Daoy (cell line): ENCODE data around the gene COA4. TPM values are rescaled to one million over a fixed set of nuclear protein-coding genes. Genes with fewer than 3 reads are reported as not detected.
A peak's percentile ranks its signal among the peaks of the same experiment; 100 is the strongest.
"Not testable (repeated sequence)": the region's sequence is repeated elsewhere in the genome, so short reads cannot be mapped to it uniquely, and the experiment has no call there.

Source experiments
- DNase-seq: peaks from one replicate; pipeline ENCODE4 v3.0.0-alpha.2; 2015; ENCODE audit warnings: low read depth
- total RNA-seq: library from RNA; depleted of rRNA; stranded (reverse); fragments of >200 nt; shearing (Covaris generic); gene quantifications from 2 replicates; pipeline ENCODE4 v1.2.3, GENCODE V29; 2014; rRNA removed

Gene COA4
- 102 and 109 TPM in 2 replicates for total RNA-seq

DNA sequence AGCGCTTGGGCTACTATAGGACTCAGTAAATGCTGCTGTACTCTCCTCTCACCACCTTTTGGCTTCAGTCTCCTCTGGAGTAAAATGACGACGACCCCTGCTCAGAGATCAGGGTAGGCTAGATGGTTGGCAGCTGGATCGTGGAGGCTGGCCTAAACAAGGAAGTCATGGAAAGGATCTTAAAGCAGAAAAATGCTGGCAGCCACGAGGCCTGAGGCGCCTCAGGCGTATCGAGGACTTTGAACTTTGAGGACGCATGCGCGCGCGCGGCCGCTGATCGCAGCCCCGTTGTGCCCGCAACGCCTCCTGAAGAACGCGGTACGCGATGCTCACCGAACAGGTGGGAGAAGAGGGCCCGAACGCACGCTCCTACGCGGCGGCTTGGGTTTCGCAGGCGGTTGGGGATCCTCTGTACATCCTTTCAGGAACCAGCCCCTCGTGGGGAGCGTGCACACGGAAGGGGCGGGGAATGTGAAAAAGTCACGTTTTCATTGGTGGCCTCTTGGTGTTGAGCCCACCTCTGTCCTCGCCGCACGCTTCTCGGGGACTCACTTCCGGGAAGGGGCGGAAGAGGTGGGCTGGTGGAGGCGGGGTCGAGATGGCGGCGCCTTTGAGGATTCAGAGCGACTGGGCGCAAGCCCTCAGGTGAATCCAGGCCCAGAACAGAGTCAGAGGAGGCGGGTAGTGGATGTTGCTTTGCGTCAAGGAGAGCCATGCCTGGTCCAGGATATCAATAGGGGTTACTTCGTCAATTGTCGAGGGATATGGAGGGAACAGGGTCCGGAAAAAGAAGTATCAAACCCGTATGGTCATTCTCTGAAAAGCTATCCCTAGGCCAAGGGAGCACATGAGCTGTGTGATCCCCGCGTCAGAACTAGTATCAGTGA lies at the start of gene COA4, which contains the start of gene PAAF1:
Gene COA4, minus strand, starts transcription at position 423 of the 887 bp plus-strand sequence. CDS start 3,468 bp downstream, outside the sequence.
Gene PAAF1, plus strand, starts transcription at position 576 of the 887 bp plus-strand sequence. Its CDS starts 23 bp downstream, at position 599.
- peak; percentile 98 for DNase-seq

DNA sequence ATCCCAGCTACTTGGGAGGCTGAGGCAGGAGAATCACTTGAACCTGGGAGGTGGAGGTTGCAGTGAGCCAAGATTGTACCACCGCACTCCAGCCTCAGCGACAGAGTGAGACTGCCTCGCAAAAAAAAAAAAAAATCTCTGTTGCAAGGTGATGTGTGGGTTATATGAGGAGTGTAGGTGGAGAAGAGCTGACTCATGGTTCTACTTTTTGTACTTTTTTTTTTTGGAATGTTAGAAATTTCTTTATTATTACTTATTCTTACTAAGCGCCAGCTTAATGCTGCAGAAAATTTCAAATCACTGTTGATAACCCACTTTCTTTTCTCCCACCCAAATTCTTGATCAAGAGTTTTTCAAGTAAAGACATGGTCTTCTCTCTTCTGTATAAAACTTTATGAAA lies 44.5 kb upstream of the COA4 start:
- DNase-seq: no peak

GRCh38 chr11:73916435-73916834 lies 39.8 kb upstream of the COA4 start:
- no peak for DNase-seq

DNA sequence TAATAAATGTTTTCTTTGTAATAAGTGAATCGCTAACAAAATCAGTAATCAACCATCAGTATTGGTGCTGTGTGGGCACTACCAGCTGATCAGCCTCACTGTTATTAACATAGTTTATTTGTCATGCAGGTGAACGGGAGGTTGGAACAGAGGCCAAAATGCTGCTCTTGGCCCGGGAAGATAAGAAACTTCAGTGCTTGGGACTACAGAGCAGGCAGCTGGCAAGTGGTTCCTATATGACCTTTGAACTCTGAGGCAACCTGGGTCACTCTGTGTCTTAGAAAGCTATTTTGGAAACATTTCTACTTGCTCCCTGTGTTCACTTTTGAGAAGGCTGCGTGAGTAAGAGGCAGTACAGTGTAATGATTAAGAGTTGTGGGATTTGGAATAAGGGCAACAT lies 37.6 kb upstream of the COA4 start:
- no peak for DNase-seq

- DNase-seq: no peak
Observed at GRCh38 chr11:73913472-73913871, 36.8 kb upstream of the COA4 start.

GRCh38 chr11:73912026-73912425 lies 35.4 kb upstream of the COA4 start:
- no peak for DNase-seq

DNA sequence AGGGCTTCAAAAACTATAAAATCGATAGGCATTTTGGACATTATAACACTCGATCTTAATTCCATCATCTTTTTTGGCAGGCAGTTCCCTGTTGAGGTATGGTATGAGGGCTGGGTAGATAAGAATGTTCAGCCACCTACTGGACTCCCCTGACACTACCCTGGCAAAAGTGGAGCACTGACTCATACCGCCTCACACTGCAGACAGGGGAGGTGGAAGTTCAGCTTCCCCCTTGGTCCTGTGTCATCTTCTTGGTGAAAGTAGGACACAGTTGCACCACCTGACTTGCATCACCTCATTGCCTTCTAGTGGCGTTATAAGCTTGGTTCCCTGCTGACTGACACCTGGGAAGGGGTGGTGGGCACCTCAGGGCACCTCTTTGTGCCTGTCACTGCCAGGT lies 30.5 kb upstream of the COA4 start:
- peak; percentile 46 for DNase-seq

DNA sequence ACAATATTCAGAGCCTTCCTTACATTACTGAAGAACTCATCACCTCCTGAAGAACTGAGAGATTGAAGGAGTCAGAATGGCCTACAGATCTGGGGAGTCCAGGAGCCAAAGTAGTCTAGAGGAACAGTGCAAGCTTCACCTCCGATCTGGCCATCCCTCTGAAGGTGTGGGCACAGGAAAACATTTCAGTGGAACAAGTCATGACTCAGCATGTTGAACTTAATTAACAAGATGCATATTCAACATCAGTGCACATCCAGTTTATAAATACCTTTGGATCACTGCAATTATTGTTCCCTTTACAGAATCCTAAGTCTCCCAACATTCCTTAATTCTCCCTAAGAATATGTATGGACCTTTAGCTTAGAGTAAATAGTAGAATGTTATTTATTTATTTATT lies 25.7 kb upstream of the COA4 start:
- no peak for DNase-seq

GRCh38 chr11:73894725-73895335 lies 18.2 kb upstream of the COA4 start:
- no peak for DNase-seq

GRCh38 chr11:73893041-73893440 lies 16.4 kb upstream of the COA4 start:
- DNase-seq: no peak

- DNase-seq: no peak
Observed at GRCh38 chr11:73889536-73889935, 12.9 kb upstream of the COA4 start.

- DNase-seq: no peak
Observed at GRCh38 chr11:73889019-73889418, 12.4 kb upstream of the COA4 start.

GRCh38 chr11:73888244-73888643 lies 11.6 kb upstream of the COA4 start:
- DNase-seq: no peak

- no peak for DNase-seq
Observed at GRCh38 chr11:73883856-73884255, 7.2 kb upstream of the COA4 start.

DNA sequence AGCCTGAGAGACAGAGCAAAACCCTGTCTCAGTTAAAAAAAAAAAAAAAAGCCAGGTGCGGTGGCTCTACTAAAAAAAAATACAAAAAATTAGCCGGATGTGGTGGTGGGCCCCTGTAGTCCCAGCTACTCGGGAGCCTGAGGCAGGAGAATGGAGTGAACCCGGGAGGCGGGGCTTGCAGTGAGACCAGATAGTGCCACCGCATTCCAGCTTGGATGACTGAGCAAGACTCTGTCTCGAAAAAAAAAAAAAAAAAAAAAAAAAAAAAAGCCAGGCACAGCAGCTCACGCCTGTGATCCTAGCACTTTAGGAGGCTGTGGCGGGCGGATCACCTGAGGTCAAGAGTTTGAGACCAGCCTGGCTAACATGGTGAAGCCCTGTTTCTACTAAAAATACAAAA lies 3.8 kb upstream of the COA4 start:
- DNase-seq: not testable (repeated sequence)

DNA sequence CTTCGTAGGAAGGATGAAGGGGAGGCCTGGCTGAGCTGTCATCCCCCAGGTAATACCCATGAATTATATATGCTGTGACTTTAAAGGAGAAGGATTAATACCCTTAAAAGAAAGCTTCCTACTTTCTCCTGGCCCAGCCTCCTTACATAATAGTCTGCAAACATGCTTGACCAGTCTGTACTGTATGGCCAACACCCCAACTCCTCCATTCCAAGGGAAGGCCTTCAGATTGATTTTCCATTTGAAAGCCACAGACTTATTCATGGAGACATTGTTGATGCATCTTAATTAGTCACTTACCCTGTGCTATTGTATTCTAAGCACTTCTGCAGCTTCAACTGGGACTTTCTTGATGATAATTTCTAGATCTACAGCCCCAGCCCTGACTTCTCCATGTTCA lies 2.1 kb upstream of the COA4 start:
- DNase-seq: no peak

DNA sequence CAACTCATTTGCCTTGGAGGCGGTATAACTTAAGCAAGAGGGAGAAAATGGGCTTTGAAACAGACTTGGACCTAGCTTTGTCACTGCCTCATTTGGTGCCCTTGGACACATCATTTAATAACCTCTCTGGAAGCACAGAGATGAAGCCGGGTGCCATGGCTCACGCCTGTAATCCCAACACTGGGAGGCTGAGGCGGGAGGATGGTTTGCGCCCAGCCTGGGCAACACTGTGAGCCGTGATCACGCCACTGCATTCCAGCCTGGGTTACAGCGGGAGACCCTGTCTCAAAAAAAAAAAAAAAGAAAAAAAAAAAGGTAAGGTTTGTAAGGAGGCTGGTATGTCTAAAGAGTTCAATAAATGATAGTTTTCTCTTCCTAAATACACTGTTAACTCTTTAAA lies 806 bp downstream of the COA4 start:
- peak; percentile 13 for DNase-seq

DNA sequence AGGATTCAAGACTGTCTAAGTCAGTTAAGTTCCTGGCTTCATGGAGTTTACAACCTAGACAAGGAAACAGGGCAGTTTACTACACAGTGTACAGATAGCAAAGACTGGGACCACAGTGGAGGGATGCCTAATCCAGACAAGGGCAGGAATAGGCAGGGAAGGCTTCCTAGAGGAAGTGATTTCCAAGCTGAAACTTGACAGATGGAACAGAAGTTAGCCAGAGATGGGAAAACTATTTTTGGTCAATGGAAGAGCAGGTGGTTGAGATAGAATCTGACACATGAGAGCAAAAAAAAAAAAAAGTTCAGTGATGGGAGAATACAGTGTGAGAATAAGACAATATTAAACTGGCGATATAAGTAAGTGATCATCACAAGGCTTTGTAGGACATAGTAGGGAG lies 1.3 kb downstream of the COA4 start:
- no peak for DNase-seq

- DNase-seq: no peak
Observed at GRCh38 chr11:73872749-73873357, 3.8 kb downstream of the COA4 start.

GRCh38 chr11:73870261-73870660 lies 6.4 kb downstream of the COA4 start:
- no peak for DNase-seq

GRCh38 chr11:73869332-73869949 lies 7.2 kb downstream of the COA4 start:
- peak; percentile 4 for DNase-seq

GRCh38 chr11:73866586-73866996 lies 10.1 kb downstream of the COA4 start:
- peak; percentile 66 for DNase-seq
